ENCODE data around the gene SLC27A1.

The SLC27A1 gene

DNA sequence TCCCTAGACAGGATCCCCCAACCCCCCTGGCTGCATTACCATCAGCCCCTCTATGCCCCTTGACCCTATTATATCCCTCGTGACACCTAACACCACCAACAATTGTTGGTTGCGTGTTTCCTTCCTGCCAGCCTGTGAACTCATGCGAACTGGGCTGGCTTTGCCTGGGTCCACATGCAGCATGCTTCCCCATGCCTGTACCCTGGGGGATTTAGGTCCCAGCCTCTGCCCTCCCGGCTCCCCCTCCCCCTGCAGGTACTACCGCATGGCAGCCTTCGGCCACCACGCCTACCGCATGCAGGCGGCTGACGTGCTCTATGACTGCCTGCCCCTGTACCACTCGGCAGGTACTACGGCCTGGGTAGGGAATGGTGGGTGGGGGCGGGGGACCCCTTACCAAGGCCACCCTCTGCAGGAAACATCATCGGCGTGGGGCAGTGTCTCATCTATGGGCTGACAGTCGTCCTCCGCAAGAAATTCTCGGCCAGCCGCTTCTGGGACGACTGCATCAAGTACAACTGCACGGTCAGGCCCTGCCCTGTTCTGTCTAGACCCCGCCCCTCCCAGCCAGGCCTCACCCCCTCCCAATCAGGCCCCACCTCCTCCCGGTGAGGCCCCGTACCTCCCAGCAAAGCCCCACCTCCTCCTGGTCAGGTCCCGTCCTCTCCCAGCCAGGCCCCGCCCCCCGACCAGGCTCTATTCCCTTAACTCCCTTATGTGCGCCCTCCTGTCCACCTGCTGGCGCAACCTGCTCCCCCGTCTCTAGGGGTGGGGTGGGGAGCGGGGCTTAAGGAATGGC is 18.5 kb downstream of the SLC27A1 start:
- peak overlapping the region in 1 of 2 experiments; percentile 54 for H3K18ac ChIP-seq (ENCODE audit: low read depth in 1 of 2, low read length in 2 of 2)
- peaks cover 12% of the 10 kb centered on the region for H3K4me1 ChIP-seq (ENCODE audit: control insufficient read depth, insufficient read depth, low read depth, low read length)
- H2BK120ac ChIP-seq (ENCODE audit: low read depth, low read length) = no peak overlapping the region
- no peak overlapping the region for H2BK15ac ChIP-seq (ENCODE audit: low read depth, poor library complexity, severe bottlenecking)
- peak overlapping the region in 1 of 2 experiments; percentile 92 for H2BK12ac ChIP-seq (ENCODE audit: low read length in 2 of 2)
- peak overlapping the region; percentile 84 for H4K91ac ChIP-seq (ENCODE audit: low read length)
- WGBS = 26% methylated on average over 25 of the region's 31 CpGs
- H4K8ac ChIP-seq (ENCODE audit: low read length) = peak overlapping the region; percentile 83
- H3K36me3 ChIP-seq (ENCODE audit: control insufficient read depth in 1 of 2, insufficient read depth in 2 of 2, low read depth in 1 of 2, low read length in 2 of 2) = peaks cover 32% of the 10 kb centered on the region in 2 experiments
- H2BK5ac ChIP-seq (ENCODE audit: low read depth, low read length, poor library complexity, severe bottlenecking) = no peak overlapping the region
- H3K14ac ChIP-seq (ENCODE audit: low read length in 2 of 2) = peak overlapping the region in 1 of 2 experiments; percentile 99
- H3K79me1 ChIP-seq (replicated peaks; ENCODE audit: low read length, poor library complexity, severe bottlenecking) = peaks cover 21% of the 10 kb centered on the region
- H2AK5ac ChIP-seq (ENCODE audit: low read length, severe bottlenecking) = no peak overlapping the region
- no peaks in the 10 kb centered on the region for H3K27me3 ChIP-seq (ENCODE audit: control insufficient read depth in 1 of 2, insufficient read depth in 1 of 2, low read length in 2 of 2)
- no peak overlapping the region for H3K27ac ChIP-seq (ENCODE audit: low read length, poor library complexity, severe bottlenecking)
- peak; percentile 69 for DNase-seq
- no peak overlapping the region for H3K9ac ChIP-seq (ENCODE audit: low read length)
- peak overlapping the region; percentile 44 for H3K4me2 ChIP-seq (ENCODE audit: low read length, poor library complexity, severe bottlenecking)
- no peaks in the 10 kb centered on the region for H3K9me3 ChIP-seq (ENCODE audit: control insufficient read depth, low read length)
- peak overlapping the region in 1 of 2 experiments; percentile 68 for H3K4ac ChIP-seq (ENCODE audit: low read depth in 1 of 2, low read length in 2 of 2)
- H2AFZ ChIP-seq (ENCODE audit: low read depth, low read length) = no peak overlapping the region
- peak overlapping the region in 1 of 2 experiments; percentile 34 for H3K4me3 ChIP-seq (ENCODE audit: insufficient read depth in 1 of 2, low read depth in 1 of 2, low read length in 2 of 2)
- H3K23ac ChIP-seq (ENCODE audit: low read length in 2 of 2) = no peak overlapping the region

DNA sequence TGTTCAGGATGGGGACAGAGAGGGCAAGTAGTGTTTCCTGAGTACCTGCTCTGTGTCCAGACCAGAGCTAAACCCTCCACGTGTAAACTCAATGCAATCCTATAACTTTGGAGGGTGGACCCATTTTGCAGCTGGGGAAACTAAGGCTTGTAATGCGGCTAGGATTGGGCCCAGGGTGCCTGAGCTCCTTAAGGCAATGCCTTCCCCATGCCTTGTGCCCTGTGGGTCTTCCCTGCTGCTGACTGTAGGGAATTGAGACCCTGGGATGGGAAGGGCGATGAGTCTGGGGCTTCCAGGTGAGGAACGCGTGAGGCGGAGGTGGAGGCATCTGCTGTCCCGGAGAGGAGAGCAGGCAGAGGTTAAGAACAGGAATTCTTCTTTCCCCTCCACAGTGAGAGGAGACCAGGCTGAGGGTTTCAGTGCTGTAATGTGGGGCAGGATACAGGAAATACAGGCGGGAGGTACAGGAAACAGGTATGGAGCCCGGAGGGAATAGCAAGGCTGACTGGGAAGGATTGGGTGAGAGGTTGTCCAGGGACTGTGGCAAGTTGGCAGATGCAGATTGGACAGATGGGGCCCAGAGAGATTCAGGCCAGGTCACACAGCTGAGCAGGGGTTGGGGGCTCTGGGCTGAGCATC is 19.2 kb downstream of the SLC27A1 start:
- Histone ChIP-seq H4K91ac (ENCODE audit: low read length) (no peak overlapping the region), H3K4me1 (ENCODE audit: control insufficient read depth, insufficient read depth, low read depth, low read length) (peaks cover 12% of the 10 kb centered on the region), H3K79me1 (replicated peaks; ENCODE audit: low read length, poor library complexity, severe bottlenecking) (peaks cover 19% of the 10 kb centered on the region), H4K8ac (ENCODE audit: low read length) (peak overlapping the region; percentile 62), H2AFZ (ENCODE audit: low read depth, low read length) (no peak overlapping the region), H3K14ac (ENCODE audit: low read length in 2 of 2) (no peak overlapping the region), H3K9ac (ENCODE audit: low read length) (no peak overlapping the region), H2BK5ac (ENCODE audit: low read depth, low read length, poor library complexity, severe bottlenecking) (no peak overlapping the region), H3K4ac (ENCODE audit: low read depth in 1 of 2, low read length in 2 of 2) (no peak overlapping the region), H3K4me2 (ENCODE audit: low read length, poor library complexity, severe bottlenecking) (no peak overlapping the region), H3K4me3 (ENCODE audit: insufficient read depth in 1 of 2, low read depth in 1 of 2, low read length in 2 of 2) (no peak overlapping the region), H3K23ac (ENCODE audit: low read length in 2 of 2) (no peak overlapping the region), H2BK120ac (ENCODE audit: low read depth, low read length) (no peak overlapping the region), H2AK5ac (ENCODE audit: low read length, severe bottlenecking) (no peak overlapping the region), H3K18ac (ENCODE audit: low read depth in 1 of 2, low read length in 2 of 2) (no peak overlapping the region), H2BK12ac (ENCODE audit: low read length in 2 of 2) (no peak overlapping the region), H3K36me3 (ENCODE audit: control insufficient read depth in 1 of 2, insufficient read depth in 2 of 2, low read depth in 1 of 2, low read length in 2 of 2) (peaks cover 32% of the 10 kb centered on the region in 2 experiments), H3K9me3 (ENCODE audit: control insufficient read depth, low read length) (no peaks in the 10 kb centered on the region), H3K27me3 (ENCODE audit: control insufficient read depth in 1 of 2, insufficient read depth in 1 of 2, low read length in 2 of 2) (no peaks in the 10 kb centered on the region), H3K27ac (ENCODE audit: low read length, poor library complexity, severe bottlenecking) (no peak overlapping the region), H2BK15ac (ENCODE audit: low read depth, poor library complexity, severe bottlenecking) (no peak overlapping the region)
- no peak for DNase-seq
- WGBS = 89% methylated on average over 9 of the region's 9 CpGs

DNA sequence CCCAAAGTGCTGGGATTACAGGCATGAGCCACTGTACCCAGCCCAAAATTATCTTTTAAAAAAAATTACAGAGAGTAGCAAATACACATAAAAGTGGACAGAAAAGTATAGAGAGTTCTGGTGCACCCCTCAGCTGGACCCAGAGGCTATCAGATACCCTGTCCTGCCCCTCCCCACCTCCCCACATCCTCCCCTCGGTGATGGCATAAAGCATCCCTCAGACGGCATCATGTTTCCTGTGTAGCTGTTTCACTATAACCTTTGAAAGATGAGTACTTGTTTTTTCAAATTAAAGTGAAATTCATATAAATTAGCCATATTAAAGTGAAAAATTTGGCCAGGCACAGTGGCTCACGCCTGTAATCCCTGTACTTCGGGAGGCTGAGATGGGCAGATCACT is 20.1 kb downstream of the SLC27A1 start:
- no peak overlapping the region for H2BK120ac ChIP-seq (ENCODE audit: low read depth, low read length)
- no peaks in the 10 kb centered on the region for H3K9me3 ChIP-seq (ENCODE audit: control insufficient read depth, low read length)
- no peak overlapping the region for H3K27ac ChIP-seq (ENCODE audit: low read length, poor library complexity, severe bottlenecking)
- H2BK12ac ChIP-seq (ENCODE audit: low read length in 2 of 2) = no peak overlapping the region
- no peak overlapping the region for H3K23ac ChIP-seq (ENCODE audit: low read length in 2 of 2)
- no peak overlapping the region for H3K18ac ChIP-seq (ENCODE audit: low read depth in 1 of 2, low read length in 2 of 2)
- no peaks in the 10 kb centered on the region for H3K27me3 ChIP-seq (ENCODE audit: control insufficient read depth in 1 of 2, insufficient read depth in 1 of 2, low read length in 2 of 2)
- H3K4me1 ChIP-seq (ENCODE audit: control insufficient read depth, insufficient read depth, low read depth, low read length) = peaks cover 9% of the 10 kb centered on the region
- no peak overlapping the region for H4K8ac ChIP-seq (ENCODE audit: low read length)
- no peak overlapping the region for H4K91ac ChIP-seq (ENCODE audit: low read length)
- no peak overlapping the region for H2AK5ac ChIP-seq (ENCODE audit: low read length, severe bottlenecking)
- no peak overlapping the region for H3K4me2 ChIP-seq (ENCODE audit: low read length, poor library complexity, severe bottlenecking)
- H2BK5ac ChIP-seq (ENCODE audit: low read depth, low read length, poor library complexity, severe bottlenecking) = no peak overlapping the region
- 89% methylated on average over 2 of the region's 4 CpGs for WGBS
- H3K79me1 ChIP-seq (replicated peaks; ENCODE audit: low read length, poor library complexity, severe bottlenecking) = peaks cover 15% of the 10 kb centered on the region
- H3K9ac ChIP-seq (ENCODE audit: low read length) = no peak overlapping the region
- H3K36me3 ChIP-seq (ENCODE audit: control insufficient read depth in 1 of 2, insufficient read depth in 2 of 2, low read depth in 1 of 2, low read length in 2 of 2) = peaks cover 32 to 33% of the 10 kb centered on the region in 2 experiments
- no peak overlapping the region for H2BK15ac ChIP-seq (ENCODE audit: low read depth, poor library complexity, severe bottlenecking)
- DNase-seq = no peak
- no peak overlapping the region for H3K4me3 ChIP-seq (ENCODE audit: insufficient read depth in 1 of 2, low read depth in 1 of 2, low read length in 2 of 2)
- no peak overlapping the region for H3K14ac ChIP-seq (ENCODE audit: low read length in 2 of 2)
- no peak overlapping the region for H3K4ac ChIP-seq (ENCODE audit: low read depth in 1 of 2, low read length in 2 of 2)
- no peak overlapping the region for H2AFZ ChIP-seq (ENCODE audit: low read depth, low read length)

DNA sequence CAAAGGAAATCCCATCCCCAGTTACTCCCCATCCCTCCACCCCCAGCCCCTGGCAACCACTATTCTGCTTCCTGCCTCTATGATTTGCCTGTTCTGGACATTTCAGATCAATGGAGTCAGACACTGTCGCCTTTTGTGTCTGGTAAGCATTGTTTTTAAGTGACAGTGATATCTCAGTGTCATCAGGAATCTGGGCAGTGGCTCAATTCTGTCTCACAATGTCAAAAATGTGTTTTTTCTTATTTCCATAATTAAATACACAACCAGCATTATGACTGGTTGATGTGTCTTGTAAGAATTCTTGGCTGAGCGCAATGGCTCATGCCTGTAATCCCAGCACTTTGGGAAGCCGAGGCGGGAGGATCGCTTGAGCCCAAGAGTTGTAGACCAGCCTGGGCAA is 21.0 kb downstream of the SLC27A1 start:
- Histone ChIP-seq H3K36me3 (ENCODE audit: control insufficient read depth in 1 of 2, insufficient read depth in 2 of 2, low read depth in 1 of 2, low read length in 2 of 2) (peaks cover 31 to 33% of the 10 kb centered on the region in 2 experiments), H3K4me1 (ENCODE audit: control insufficient read depth, insufficient read depth, low read depth, low read length) (peaks cover 15% of the 10 kb centered on the region), H3K9ac (ENCODE audit: low read length) (no peak overlapping the region), H3K4me2 (ENCODE audit: low read length, poor library complexity, severe bottlenecking) (no peak overlapping the region), H2BK120ac (ENCODE audit: low read depth, low read length) (no peak overlapping the region), H4K91ac (ENCODE audit: low read length) (no peak overlapping the region), H2AK5ac (ENCODE audit: low read length, severe bottlenecking) (no peak overlapping the region), H2BK15ac (ENCODE audit: low read depth, poor library complexity, severe bottlenecking) (no peak overlapping the region), H3K9me3 (ENCODE audit: control insufficient read depth, low read length) (no peaks in the 10 kb centered on the region), H3K27me3 (ENCODE audit: control insufficient read depth in 1 of 2, insufficient read depth in 1 of 2, low read length in 2 of 2) (no peaks in the 10 kb centered on the region), H4K8ac (ENCODE audit: low read length) (no peak overlapping the region), H3K4ac (ENCODE audit: low read depth in 1 of 2, low read length in 2 of 2) (no peak overlapping the region), H3K27ac (ENCODE audit: low read length, poor library complexity, severe bottlenecking) (no peak overlapping the region), H2AFZ (ENCODE audit: low read depth, low read length) (no peak overlapping the region), H2BK5ac (ENCODE audit: low read depth, low read length, poor library complexity, severe bottlenecking) (no peak overlapping the region), H3K23ac (ENCODE audit: low read length in 2 of 2) (no peak overlapping the region), H3K79me1 (replicated peaks; ENCODE audit: low read length, poor library complexity, severe bottlenecking) (peaks cover 14% of the 10 kb centered on the region), H3K4me3 (ENCODE audit: insufficient read depth in 1 of 2, low read depth in 1 of 2, low read length in 2 of 2) (no peak overlapping the region), H3K18ac (ENCODE audit: low read depth in 1 of 2, low read length in 2 of 2) (peak overlapping the region in 1 of 2 experiments; percentile 2), H2BK12ac (ENCODE audit: low read length in 2 of 2) (no peak overlapping the region), H3K14ac (ENCODE audit: low read length in 2 of 2) (no peak overlapping the region)
- 100% methylated on average over 5 of the region's 5 CpGs for WGBS
- no peak for DNase-seq
